Right lobe of liver (tissue), 6 donors: ENCODE data around the gene TNXB. TPM values are rescaled to one million over a fixed set of nuclear protein-coding genes. Genes with fewer than 3 reads are reported as not detected.

Experiments
- ATAC-seq, 4 donors: fragments of 200-7000 bp; cut with Tn5 transposase; one replicate each; pipeline ENCODE4 v1.9.1; 2020; ENCODE audit warnings: mild to moderate bottlenecking in 4 of 4, moderate library complexity in 4 of 4
- DNase-seq, 3 donors: peaks; one replicate each; pipeline ENCODE4 v3.0.0-alpha.2; 2020
- H3K27ac ChIP-seq, 3 donors: fragments of 200-600 bp; one replicate each; pipeline ENCODE4 v1.8.0; 2022
- H3K27me3 ChIP-seq, 2 donors: fragments of 200-600 bp; one replicate each; pipeline ENCODE4 v1.8.0; 2022
- H3K36me3 ChIP-seq, 4 donors: fragments of 200-600 bp; sonication (generic) in 1 of 4; one replicate each; pipeline versions ENCODE4 v1.5.1 to v1.8.0; 2017 to 2022; ENCODE audit warnings: control low read depth in 1 of 4
- H3K4me1 ChIP-seq, 4 donors: fragments of 200-600 bp; sonication (generic) in 1 of 4; one replicate each; pipeline versions ENCODE4 v1.5.1 to v1.8.0; 2017 to 2022; ENCODE audit warnings: control low read depth in 1 of 4
- H3K4me3 ChIP-seq, 3 donors: fragments of 200-600 bp; one replicate each; pipeline ENCODE4 v1.8.0; 2022
- H3K9me3 ChIP-seq, 4 donors: fragments of 200-600 bp; sonication (generic) in 1 of 4; one replicate each; pipeline versions ENCODE4 v1.5.1 to v1.8.0; 2017 to 2022; ENCODE audit warnings: control low read depth in 1 of 4
- POLR2A ChIP-seq: fragments of 450-650 bp; IDR thresholded peaks from one replicate; pipeline ENCODE4 v1.6.1; 2017; ENCODE audit warnings: antibody characterized with exemption, mild to moderate bottlenecking
- WGBS: methylation state at CpG from one replicate; pipeline ENCODE4 v1.1.6; 2018; ENCODE audit warnings: low coverage, low lambda C conversion rate; ENCODE audit not compliant: insufficient coverage; ENCODE audit errors: missing lambda C conversion rate; 5-methylcytosine and 5-hydroxymethylcytosine counted together
- intact Hi-C, 2 donors: fragments of 100-400 bp; cut with DNase I; formaldehyde crosslinking; loops; one replicate each; pipeline versions ENCODE4 v1.11.2 to v1.14.1; 2022
- total RNA-seq, 6 experiments: library from RNA; depleted of rRNA in 2 of 6; stranded (reverse); fragments of >200 nt in 2 of 6; fragmentation: NEBNext Ultra II Directional in 3 of 6; extraction: Animal tissue kit (Norgen Biotek cat#: 25700) in 3 of 6; gene quantifications; one replicate each; pipeline versions ENCODE4 v1.1.0 to v1.2.4, GENCODE V29; 2016 to 2023
- TF ChIP-seq, protein P1 (sequence below), 4 donors: fragments of 200-600 bp in 3 of 4; fragments of 450-650 bp in 1 of 4; IDR thresholded peaks; one replicate each; pipeline versions ENCODE4 v1.5.1 to v1.8.0; 2016 to 2022; ENCODE audit warnings: antibody characterized with exemption in 4 of 4, mild to moderate bottlenecking in 2 of 4
- donor health status: DM: no; HTN: yes; CAD: no.
- donor health status: DM: no; HTN: no; CAD: no.
- donor health status: DM: no; HTN: no; CAD: no.
- donor health status: DM: no; HTN: yes; CAD: no.
- donor health status: DM: no; HTN: yes; CAD: no.

The TNXB gene
- total RNA-seq, 6 experiments from 2014 or later = 7.2 to 28.3 (median 10.3) TPM

DNA sequence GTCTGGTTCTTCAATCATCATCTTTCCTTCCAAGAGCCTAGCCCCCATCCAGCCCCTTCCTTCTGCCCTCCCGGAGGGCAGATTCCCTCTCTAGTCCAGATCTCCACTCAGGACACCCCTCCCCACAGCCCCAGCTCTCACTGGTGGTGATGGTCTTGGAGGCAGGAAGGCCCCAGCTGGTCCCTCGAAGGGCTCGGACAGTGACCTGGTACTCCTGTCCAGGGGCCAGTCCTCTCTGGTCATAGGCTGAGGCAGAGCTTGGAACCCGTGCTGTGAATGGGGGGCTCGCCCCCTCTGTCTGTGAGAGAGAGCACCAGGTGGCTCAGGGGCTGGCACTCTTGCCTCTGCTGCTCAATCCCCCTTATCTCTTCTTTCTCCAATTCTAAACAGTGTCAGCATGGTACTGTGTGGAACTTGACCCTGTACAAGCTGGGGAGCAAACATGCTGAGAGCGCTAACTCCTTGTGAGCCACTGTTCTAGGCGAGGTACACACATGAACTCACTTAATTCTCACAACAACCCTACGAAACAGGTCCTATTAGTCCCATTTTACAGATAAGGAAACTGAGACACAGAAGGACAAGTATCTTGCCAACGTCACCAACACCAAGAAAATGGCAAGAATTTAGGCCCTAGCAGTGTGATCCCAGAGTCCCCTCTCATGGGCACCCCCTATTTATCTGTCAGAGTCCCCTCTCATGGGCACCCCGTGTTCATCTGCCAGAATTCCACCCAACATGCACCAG, 19.9 kb downstream of the TNXB start:
- intact Hi-C loops = no loop called here
- 54% methylated on average over 4 of the region's 10 CpGs for WGBS
- ATAC-seq = no peak

DNA sequence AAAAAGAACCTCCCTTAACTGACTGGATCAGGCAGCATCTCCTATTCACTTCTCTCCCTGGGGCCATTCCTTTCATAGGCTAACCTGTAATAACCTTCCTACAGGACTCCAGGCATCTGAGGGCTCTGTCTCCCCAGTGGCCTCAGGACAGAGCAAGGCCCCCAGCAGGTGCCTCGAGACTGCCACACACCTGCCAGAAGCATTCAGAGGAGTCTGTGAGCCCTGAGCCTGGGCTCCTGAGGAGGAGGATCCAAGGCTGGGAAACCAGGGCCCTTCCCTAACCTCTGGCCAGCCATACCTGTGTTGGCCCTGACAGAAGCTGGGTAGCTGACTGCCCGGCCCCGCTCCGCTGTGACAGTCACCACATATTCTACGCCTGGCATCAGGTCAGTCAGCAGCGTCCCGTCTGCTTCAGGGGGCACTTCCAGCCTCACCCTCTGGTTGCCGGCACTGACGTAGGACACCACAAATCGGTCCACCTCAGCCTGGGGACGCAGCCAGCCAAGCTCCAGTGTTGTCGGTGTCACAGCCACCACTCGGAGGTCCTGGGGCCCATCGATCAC, 20.6 kb downstream of the TNXB start:
- Histone ChIP-seq H3K4me3 (no peak overlapping the region), H3K4me1 (peaks cover 0 to 4% (median 0%) of the 10 kb centered on the region in 4 donors), H3K9me3 (no peaks in the 10 kb centered on the region), H3K36me3 (no peaks in the 10 kb centered on the region), H3K27me3 (no peaks in the 10 kb centered on the region), H3K27ac (no peak overlapping the region)
- intact Hi-C loops = no loop called here
- TF ChIP-seq, protein P1, sequence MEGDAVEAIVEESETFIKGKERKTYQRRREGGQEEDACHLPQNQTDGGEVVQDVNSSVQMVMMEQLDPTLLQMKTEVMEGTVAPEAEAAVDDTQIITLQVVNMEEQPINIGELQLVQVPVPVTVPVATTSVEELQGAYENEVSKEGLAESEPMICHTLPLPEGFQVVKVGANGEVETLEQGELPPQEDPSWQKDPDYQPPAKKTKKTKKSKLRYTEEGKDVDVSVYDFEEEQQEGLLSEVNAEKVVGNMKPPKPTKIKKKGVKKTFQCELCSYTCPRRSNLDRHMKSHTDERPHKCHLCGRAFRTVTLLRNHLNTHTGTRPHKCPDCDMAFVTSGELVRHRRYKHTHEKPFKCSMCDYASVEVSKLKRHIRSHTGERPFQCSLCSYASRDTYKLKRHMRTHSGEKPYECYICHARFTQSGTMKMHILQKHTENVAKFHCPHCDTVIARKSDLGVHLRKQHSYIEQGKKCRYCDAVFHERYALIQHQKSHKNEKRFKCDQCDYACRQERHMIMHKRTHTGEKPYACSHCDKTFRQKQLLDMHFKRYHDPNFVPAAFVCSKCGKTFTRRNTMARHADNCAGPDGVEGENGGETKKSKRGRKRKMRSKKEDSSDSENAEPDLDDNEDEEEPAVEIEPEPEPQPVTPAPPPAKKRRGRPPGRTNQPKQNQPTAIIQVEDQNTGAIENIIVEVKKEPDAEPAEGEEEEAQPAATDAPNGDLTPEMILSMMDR (IDR thresholded peaks at IDR 0.05) = no peak
- TF ChIP-seq POLR2A = no peak
- 96% methylated on average over 5 of the region's 14 CpGs for WGBS
- no peak for ATAC-seq
- DNase-seq = peak in 1 of 3 donors; percentile 36

More for the DNA sequence above, 19.9 kb downstream of the TNXB start:
- TF ChIP-seq, protein P1 (IDR thresholded peaks at IDR 0.05) = no peak
- no peak for TF ChIP-seq POLR2A
- Histone ChIP-seq H3K9me3 (no peaks in the 10 kb centered on the region), H3K4me3 (no peak overlapping the region), H3K36me3 (no peaks in the 10 kb centered on the region), H3K27ac (no peak overlapping the region), H3K4me1 (peaks cover 0 to 4% (median 0%) of the 10 kb centered on the region in 4 donors), H3K27me3 (no peaks in the 10 kb centered on the region)
- DNase-seq = no peak

DNA sequence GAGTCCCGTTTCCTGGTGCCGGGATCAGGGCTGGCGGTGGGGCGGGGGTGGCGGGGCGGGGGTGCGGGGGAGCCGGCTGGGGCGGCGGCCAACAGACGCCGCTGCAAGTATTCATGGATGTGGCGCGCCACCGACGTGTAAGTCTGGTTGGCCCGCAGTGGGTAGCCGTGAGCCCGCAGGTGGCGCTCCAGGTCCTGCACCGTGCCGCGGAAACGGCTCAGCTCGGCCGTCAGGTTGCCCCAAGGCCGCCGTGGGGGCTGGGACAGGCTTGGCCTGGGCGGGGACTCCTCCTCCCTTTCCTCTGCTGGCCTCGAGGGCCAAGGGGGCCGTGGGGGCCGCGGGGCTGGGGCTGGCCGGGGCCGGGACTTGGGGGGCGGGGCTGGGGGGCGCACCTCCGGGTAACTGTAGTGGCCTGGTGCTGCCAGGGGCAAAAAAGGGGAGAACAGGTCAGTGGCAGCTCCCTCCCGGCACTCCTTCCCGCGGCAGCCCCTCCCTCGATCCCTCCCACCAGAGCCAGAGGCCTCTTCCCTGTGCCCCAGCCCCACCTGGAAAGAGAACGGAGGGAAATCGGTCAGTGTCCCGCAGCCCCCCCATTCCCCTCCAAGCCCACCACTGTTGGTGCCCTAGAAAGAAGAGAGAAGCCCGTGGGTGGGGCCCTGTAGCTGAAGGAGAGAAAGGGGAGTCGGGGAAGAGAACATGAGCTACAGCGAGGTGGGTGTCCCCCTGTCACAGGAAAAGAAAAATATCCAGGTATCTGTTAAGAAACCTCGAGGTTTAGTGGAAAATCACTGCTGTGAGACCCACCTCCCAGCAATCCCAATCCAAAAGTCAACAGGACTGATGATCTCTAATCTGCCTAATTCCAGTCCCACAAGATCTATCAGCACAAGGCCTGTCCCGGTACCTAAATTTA, 21.3 kb downstream of the TNXB start:
- Histone ChIP-seq H3K9me3 (no peaks in the 10 kb centered on the region), H3K4me3 (no peak overlapping the region), H3K4me1 (peaks cover 0 to 4% (median 0%) of the 10 kb centered on the region in 4 donors), H3K27ac (no peak overlapping the region), H3K36me3 (no peaks in the 10 kb centered on the region), H3K27me3 (no peaks in the 10 kb centered on the region)
- TF ChIP-seq, protein P1 (IDR thresholded peaks at IDR 0.05) = peak; percentile 54 to 60 (median 56)
- TF ChIP-seq POLR2A = no peak
- intact Hi-C loops = no loop called here
- 59% methylated on average over 9 of the region's 50 CpGs for WGBS
- ATAC-seq (peak; percentile 91 to 94 (median 92)), DNase-seq (peak; percentile 76 to 87 (median 82))

DNA sequence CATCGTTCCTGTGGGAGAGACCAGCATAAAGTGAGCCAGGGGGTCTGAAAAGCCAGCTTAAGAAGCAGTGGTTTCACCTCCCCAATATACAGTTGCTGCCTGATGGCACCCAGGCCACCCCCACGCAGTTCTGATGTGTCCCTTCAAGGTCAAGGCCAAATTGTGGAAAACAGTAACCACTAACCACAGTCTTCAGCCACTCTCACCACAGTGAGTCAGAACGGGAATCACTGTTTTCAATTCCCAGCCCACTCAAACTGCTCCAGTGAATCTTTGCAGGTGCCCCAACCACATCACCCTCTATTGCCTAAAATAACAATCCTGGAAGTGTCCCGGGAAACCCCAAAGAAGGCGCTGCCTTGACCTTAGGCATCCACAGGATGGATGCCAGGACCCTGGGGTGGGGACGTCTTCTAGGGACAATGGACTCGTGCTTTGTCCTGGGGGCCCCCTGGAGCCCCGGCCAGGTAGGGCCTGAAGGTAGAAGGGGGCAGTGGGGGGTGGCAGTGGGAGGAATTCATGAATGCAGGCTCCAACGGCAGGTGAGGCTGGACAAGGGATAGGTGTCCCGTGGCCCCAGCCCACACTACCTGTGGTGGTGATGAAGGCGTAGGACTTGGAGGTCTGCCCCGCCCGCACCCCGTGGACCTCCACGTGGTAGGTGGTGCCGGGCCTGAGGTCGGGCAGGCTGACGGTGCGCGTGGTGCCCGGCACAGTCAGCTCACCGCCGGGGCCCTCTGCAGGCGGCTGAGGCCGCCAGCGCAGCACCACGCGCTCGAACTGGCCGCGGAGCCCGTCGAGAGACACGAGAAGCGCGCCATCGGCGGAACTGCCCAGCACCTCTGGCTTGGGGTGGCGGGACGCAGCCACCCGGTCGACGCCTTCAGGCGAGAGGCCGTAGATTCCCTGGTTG, 22.2 kb downstream of the TNXB start:
- H3K9me3 ChIP-seq = no peaks in the 10 kb centered on the region
- WGBS = 77% methylated on average over 7 of the region's 45 CpGs
- ATAC-seq = peak in 2 of 4 donors; percentile 8 to 9
- no peaks in the 10 kb centered on the region for H3K27me3 ChIP-seq
- intact Hi-C loops = no loop called here
- peak in 1 of 3 donors; percentile 42 for DNase-seq
- TF ChIP-seq, protein P1 (IDR thresholded peaks at IDR 0.05) = no peak
- TF ChIP-seq POLR2A = no peak
- H3K36me3 ChIP-seq = no peaks in the 10 kb centered on the region
- H3K27ac ChIP-seq = no peak overlapping the region
- H3K4me3 ChIP-seq = no peak overlapping the region
- H3K4me1 ChIP-seq = peaks cover 0 to 4% (median 0%) of the 10 kb centered on the region in 4 donors
